VCaP (cell line): ENCODE measurements around the gene KLHL30.

ENCODE experiments used
- H3K27ac ChIP-seq: fragments of 450-650 bp; 2 replicates; pipeline ENCODE4 v1.5.1; 2017
- CTCF ChIP-seq: fragments of 450-650 bp; conservative IDR thresholded peaks from 2 replicates; pipeline ENCODE4 v1.5.1; 2017; ENCODE audit warnings: mild to moderate bottlenecking, moderate library complexity

KLHL30 gene

GRCh38 chr2:238095143-238095542, 43.3 kb upstream of the KLHL30 start:
- TF ChIP-seq CTCF = no peak
- H3K27ac ChIP-seq = no peak overlapping the region

DNA sequence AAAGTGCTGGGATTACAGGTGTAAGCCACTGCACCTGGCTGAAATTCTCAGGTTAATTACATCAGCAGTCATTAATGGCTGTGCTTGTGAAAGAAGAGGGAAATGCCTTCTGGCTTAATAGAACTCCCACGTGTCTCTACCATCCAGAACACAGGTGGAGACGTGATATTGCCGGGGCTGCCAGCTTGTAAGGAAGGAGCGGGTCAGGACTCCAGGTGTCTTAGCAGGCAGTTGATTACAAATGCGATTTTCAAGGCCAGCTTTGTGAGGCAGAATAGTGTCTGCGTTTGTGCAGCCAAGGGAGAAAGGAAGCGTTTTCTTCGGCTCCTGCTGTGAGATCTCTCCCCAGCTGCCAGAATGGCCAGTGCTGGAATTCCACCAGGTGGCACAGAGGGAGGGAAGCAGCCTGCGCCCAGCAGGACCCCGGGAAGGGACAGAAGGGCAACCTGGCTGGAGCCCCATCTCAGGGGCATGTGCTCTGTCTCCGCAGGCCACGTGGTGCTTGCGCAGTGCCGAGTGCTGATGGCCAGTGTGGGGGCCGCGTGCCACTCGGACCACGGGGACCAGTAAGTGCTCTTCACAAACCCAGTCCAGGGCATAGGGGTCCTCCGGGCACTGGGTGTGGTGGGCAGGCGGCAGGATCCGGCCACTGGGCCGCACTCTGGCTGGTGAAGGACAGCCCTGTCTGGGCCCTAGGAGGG, 42.0 kb upstream of the KLHL30 start:
- H3K27ac ChIP-seq = no peak overlapping the region
- no peak for TF ChIP-seq CTCF

DNA sequence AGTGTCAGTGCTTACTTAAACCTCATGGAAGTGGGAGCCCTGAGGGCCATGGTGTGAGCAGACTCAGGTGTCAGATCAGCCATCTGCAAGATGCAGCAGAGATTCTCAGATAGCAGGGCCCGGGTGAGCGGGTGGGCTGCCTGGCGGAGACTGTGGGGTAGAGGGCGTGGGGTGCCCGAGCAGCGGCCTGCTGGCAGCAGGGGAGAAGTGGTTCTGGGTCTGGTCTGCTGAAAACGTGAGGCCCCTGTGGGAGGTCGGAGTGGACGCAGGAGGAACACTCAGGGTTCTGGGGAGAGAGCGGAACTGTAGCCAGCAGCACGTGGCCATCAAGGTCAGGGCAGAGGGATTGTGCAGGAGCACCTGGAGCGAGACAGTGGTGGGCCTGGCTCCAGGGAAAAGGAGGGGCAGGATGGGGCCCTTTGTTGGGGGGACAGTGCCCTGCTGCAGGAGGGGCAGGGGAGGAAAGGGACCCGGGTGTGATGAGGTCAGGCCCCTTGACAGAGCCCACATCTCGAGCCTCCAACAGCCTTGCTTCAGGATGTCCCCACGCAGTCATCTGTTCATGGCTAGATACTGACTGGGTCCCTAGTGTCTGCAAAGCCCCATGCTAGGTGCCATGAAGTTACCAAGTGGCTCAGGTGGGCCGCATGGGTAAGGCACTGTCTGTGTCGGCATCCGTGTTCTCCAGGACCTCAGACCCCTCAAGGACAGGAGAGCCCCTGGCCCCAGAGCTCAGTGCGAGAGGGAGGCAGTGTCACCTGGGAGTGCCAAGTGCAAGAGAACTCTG, 41.1 kb upstream of the KLHL30 start:
- no peak for TF ChIP-seq CTCF
- no peak overlapping the region for H3K27ac ChIP-seq

- no peak for TF ChIP-seq CTCF
- peak overlapping the region; percentile 52 for H3K27ac ChIP-seq
Observed at GRCh38 chr2:238097988-238098871, 40.2 kb upstream of the KLHL30 start.

DNA sequence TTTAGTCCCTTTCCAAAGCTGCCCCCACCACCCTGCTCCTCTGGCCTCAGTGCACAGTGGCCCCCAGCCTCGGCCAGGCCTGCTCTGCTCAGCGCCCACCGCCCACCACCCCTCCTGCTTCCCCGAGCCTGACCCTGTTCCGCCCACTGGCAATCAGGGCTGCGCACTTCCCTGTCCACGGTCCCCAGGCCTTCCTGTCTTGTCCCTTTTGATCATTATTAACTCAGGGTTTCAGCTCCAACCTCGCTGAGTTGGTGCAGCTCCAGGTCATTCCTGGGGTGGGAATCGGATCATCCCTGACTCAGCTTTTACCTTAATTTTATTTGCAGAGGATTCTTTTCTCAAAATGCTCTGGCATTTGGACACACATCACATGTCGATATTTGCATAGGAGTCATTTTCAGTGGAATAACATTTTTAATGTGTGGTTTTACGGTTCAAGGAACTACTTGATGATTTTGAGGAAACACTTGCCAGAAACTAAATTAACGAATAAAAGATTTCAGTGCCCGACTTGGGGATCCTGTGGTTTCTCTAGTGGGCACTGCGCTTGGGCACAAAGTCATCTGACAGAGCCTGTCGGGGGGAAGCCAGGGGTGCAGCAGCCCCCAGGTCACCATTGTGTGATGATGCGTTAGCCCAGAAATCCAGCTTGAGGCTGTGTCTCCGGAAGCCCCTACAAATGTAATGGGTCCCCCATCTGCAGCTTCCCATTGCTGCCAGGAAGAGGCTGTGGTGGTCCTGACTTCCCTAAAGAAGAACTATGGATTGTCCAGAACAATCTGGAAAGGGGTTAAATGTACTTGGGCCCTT, 39.4 kb upstream of the KLHL30 start:
- H3K27ac ChIP-seq = peak overlapping the region; percentile 52
- no peak for TF ChIP-seq CTCF

- TF ChIP-seq CTCF = no peak
- peak overlapping the region; percentile 52; the same call in 1 of the 2 replicates for H3K27ac ChIP-seq
Observed at GRCh38 chr2:238099714-238100048, 38.8 kb upstream of the KLHL30 start.
